Activated naive CD4-positive, alpha-beta T cell treated with anti-CD3 and anti-CD28 coated beads, Interleukin-2, amount 10 ng/mL, durations not matched to agents 7 days and 5 days (primary cell): ENCODE measurements around the gene NKAIN1.

ENCODE experiments used
- CTCF ChIA-PET: fragments of 350-600 bp; sonication (Branson Sonifier 250); formaldehyde crosslinking; loops from one replicate; lab custom pipeline; 2021; ENCODE audit warnings: antibody characterized with exemption; lab: Charles Lee
- DNase-seq: peaks from one replicate; pipeline ENCODE4 v3.0.0-alpha.2; 2020
- H3K27ac Mint-ChIP-seq: one replicate; pipeline ENCODE4 v1.8.0; 2021; ENCODE audit warnings: mild to moderate bottlenecking, moderate library complexity, mixed read lengths
- H3K27me3 Mint-ChIP-seq: one replicate; pipeline ENCODE4 v1.8.0; 2021; ENCODE audit warnings: mild to moderate bottlenecking, mixed read lengths
- H3K36me3 Mint-ChIP-seq: one replicate; pipeline ENCODE4 v1.8.0; 2021; ENCODE audit warnings: mixed read lengths
- H3K4me1 Mint-ChIP-seq: one replicate; pipeline ENCODE4 v1.8.0; 2021; ENCODE audit warnings: mixed read lengths
- H3K4me3 Mint-ChIP-seq: one replicate; pipeline ENCODE4 v1.8.0; 2021; ENCODE audit warnings: mild to moderate bottlenecking, moderate library complexity, mixed read lengths
- H3K9me3 Mint-ChIP-seq: one replicate; pipeline ENCODE4 v1.8.0; 2021; ENCODE audit warnings: mixed read lengths

The NKAIN1 gene

GRCh38 chr1:31222176-31222575, 17.5 kb downstream of the NKAIN1 start:
- no peak overlapping the region for H3K27ac Mint-ChIP-seq
- no peaks in the 10 kb centered on the region for H3K36me3 Mint-ChIP-seq
- no peak overlapping the region for H3K4me3 Mint-ChIP-seq
- CTCF ChIA-PET, result interaction anchor here (1.2 kb wide), 1 partner anchor 27 kb away, joined by 4 read pairs; no protein-coding TSS in a partner anchor
- H3K27me3 Mint-ChIP-seq, result peaks cover 17% of the 10 kb centered on the region
- no peak for DNase-seq
- H3K4me1 Mint-ChIP-seq, result no peaks in the 10 kb centered on the region
- no peaks in the 10 kb centered on the region for H3K9me3 Mint-ChIP-seq

GRCh38 chr1:31221072-31221471, 18.6 kb downstream of the NKAIN1 start:
- CTCF ChIA-PET, result no interaction called here
- Mint-ChIP-seq H3K36me3 (no peaks in the 10 kb centered on the region), H3K27me3 (peaks cover 21% of the 10 kb centered on the region), H3K4me1 (no peaks in the 10 kb centered on the region), H3K4me3 (no peak overlapping the region), H3K27ac (no peak overlapping the region), H3K9me3 (no peaks in the 10 kb centered on the region)
- DNase-seq, result no peak

- Mint-ChIP-seq H3K4me1 (no peaks in the 10 kb centered on the region), H3K27me3 (peaks cover 23% of the 10 kb centered on the region), H3K27ac (no peak overlapping the region), H3K36me3 (no peaks in the 10 kb centered on the region), H3K9me3 (no peaks in the 10 kb centered on the region), H3K4me3 (no peak overlapping the region)
- CTCF ChIA-PET, result no interaction called here
- no peak for DNase-seq
Observed at GRCh38 chr1:31219489-31219888, 20.2 kb downstream of the NKAIN1 start.

- CTCF ChIA-PET, result no interaction called here
- Mint-ChIP-seq H3K4me1 (no peaks in the 10 kb centered on the region), H3K27me3 (peaks cover 22% of the 10 kb centered on the region), H3K36me3 (no peaks in the 10 kb centered on the region), H3K27ac (no peak overlapping the region), H3K4me3 (no peak overlapping the region), H3K9me3 (no peaks in the 10 kb centered on the region)
- no peak for DNase-seq
Observed at GRCh38 chr1:31218705-31219104, 21.0 kb downstream of the NKAIN1 start.

- Mint-ChIP-seq H3K27ac (no peak overlapping the region), H3K27me3 (peaks cover 22% of the 10 kb centered on the region), H3K9me3 (peaks cover 4% of the 10 kb centered on the region), H3K36me3 (no peaks in the 10 kb centered on the region), H3K4me3 (no peak overlapping the region), H3K4me1 (no peaks in the 10 kb centered on the region)
- no peak for DNase-seq
- CTCF ChIA-PET, result no interaction called here
Observed at GRCh38 chr1:31216016-31216415, 23.7 kb downstream of the NKAIN1 start.

- DNase-seq, result no peak
- Mint-ChIP-seq H3K27me3 (peaks cover 22% of the 10 kb centered on the region), H3K4me3 (no peak overlapping the region), H3K36me3 (no peaks in the 10 kb centered on the region), H3K9me3 (peaks cover 4% of the 10 kb centered on the region), H3K4me1 (no peaks in the 10 kb centered on the region), H3K27ac (no peak overlapping the region)
- CTCF ChIA-PET, result no interaction called here
Observed at GRCh38 chr1:31215065-31215570, 24.6 kb downstream of the NKAIN1 start.

GRCh38 chr1:31214316-31215064, 25.2 kb downstream of the NKAIN1 start:
- peaks cover 5% of the 10 kb centered on the region for H3K9me3 Mint-ChIP-seq
- H3K4me3 Mint-ChIP-seq, result no peak overlapping the region
- H3K27ac Mint-ChIP-seq, result no peak overlapping the region
- H3K4me1 Mint-ChIP-seq, result no peaks in the 10 kb centered on the region
- peaks cover 22% of the 10 kb centered on the region for H3K27me3 Mint-ChIP-seq
- DNase-seq, result no peak
- CTCF ChIA-PET, result no interaction called here
- no peaks in the 10 kb centered on the region for H3K36me3 Mint-ChIP-seq

- Mint-ChIP-seq H3K4me3 (no peak overlapping the region), H3K36me3 (no peaks in the 10 kb centered on the region), H3K9me3 (peaks cover 5% of the 10 kb centered on the region), H3K27me3 (peaks cover 4% of the 10 kb centered on the region), H3K4me1 (no peaks in the 10 kb centered on the region), H3K27ac (no peak overlapping the region)
- CTCF ChIA-PET, result no interaction called here
- no peak for DNase-seq
Observed at GRCh38 chr1:31208361-31208945, 31.2 kb downstream of the NKAIN1 start.

GRCh38 chr1:31207569-31207968, 32.1 kb downstream of the NKAIN1 start:
- Mint-ChIP-seq H3K27ac (no peak overlapping the region), H3K4me1 (no peaks in the 10 kb centered on the region), H3K36me3 (no peaks in the 10 kb centered on the region), H3K27me3 (peaks cover 4% of the 10 kb centered on the region), H3K9me3 (peaks cover 5% of the 10 kb centered on the region), H3K4me3 (no peak overlapping the region)
- CTCF ChIA-PET, result no interaction called here
- no peak for DNase-seq

- Mint-ChIP-seq H3K27ac (no peak overlapping the region), H3K27me3 (peaks cover 4% of the 10 kb centered on the region), H3K36me3 (no peaks in the 10 kb centered on the region), H3K9me3 (peaks cover 4% of the 10 kb centered on the region), H3K4me3 (no peak overlapping the region), H3K4me1 (no peaks in the 10 kb centered on the region)
- DNase-seq, result no peak
- CTCF ChIA-PET, result no interaction called here
Observed at GRCh38 chr1:31207046-31207445, 32.6 kb downstream of the NKAIN1 start.

GRCh38 chr1:31203215-31203614, 36.5 kb downstream of the NKAIN1 start:
- Mint-ChIP-seq H3K36me3 (no peaks in the 10 kb centered on the region), H3K27ac (no peak overlapping the region), H3K9me3 (no peaks in the 10 kb centered on the region), H3K4me1 (no peaks in the 10 kb centered on the region), H3K4me3 (no peak overlapping the region), H3K27me3 (peaks cover 8% of the 10 kb centered on the region)
- CTCF ChIA-PET, result no interaction called here
- no peak for DNase-seq

- no peak for DNase-seq
- no peak overlapping the region for H3K27ac Mint-ChIP-seq
- H3K27me3 Mint-ChIP-seq, result peaks cover 4% of the 10 kb centered on the region
- no peak overlapping the region for H3K4me3 Mint-ChIP-seq
- no peaks in the 10 kb centered on the region for H3K36me3 Mint-ChIP-seq
- H3K9me3 Mint-ChIP-seq, result no peaks in the 10 kb centered on the region
- no peaks in the 10 kb centered on the region for H3K4me1 Mint-ChIP-seq
- CTCF ChIA-PET, result no interaction called here
Observed at GRCh38 chr1:31201931-31202360, 37.7 kb downstream of the NKAIN1 start.

- H3K27me3 Mint-ChIP-seq, result peaks cover 4% of the 10 kb centered on the region
- no peak overlapping the region for H3K4me3 Mint-ChIP-seq
- no peak for DNase-seq
- H3K27ac Mint-ChIP-seq, result no peak overlapping the region
- H3K9me3 Mint-ChIP-seq, result no peaks in the 10 kb centered on the region
- H3K4me1 Mint-ChIP-seq, result no peaks in the 10 kb centered on the region
- no peaks in the 10 kb centered on the region for H3K36me3 Mint-ChIP-seq
- CTCF ChIA-PET, result no interaction called here
Observed at GRCh38 chr1:31199949-31200348, 39.7 kb downstream of the NKAIN1 start.

- CTCF ChIA-PET, result no interaction called here
- peaks cover 4% of the 10 kb centered on the region for H3K27me3 Mint-ChIP-seq
- no peaks in the 10 kb centered on the region for H3K9me3 Mint-ChIP-seq
Observed at GRCh38 chr1:31199236-31199790, 40.4 kb downstream of the NKAIN1 start.

GRCh38 chr1:31198600-31198999, 41.1 kb downstream of the NKAIN1 start:
- H3K27ac Mint-ChIP-seq, result no peak overlapping the region
- no peaks in the 10 kb centered on the region for H3K9me3 Mint-ChIP-seq
- DNase-seq, result no peak
- no peaks in the 10 kb centered on the region for H3K36me3 Mint-ChIP-seq
- no peaks in the 10 kb centered on the region for H3K4me1 Mint-ChIP-seq
- no peak overlapping the region for H3K4me3 Mint-ChIP-seq
- H3K27me3 Mint-ChIP-seq, result peaks cover 8% of the 10 kb centered on the region
- CTCF ChIA-PET, result no interaction called here

More at GRCh38 chr1:31199236-31199790, 40.4 kb downstream of the NKAIN1 start:
- Mint-ChIP-seq H3K36me3 (no peaks in the 10 kb centered on the region), H3K27ac (no peak overlapping the region), H3K4me1 (no peaks in the 10 kb centered on the region), H3K4me3 (no peak overlapping the region)
- DNase-seq, result no peak
